ENCODE measurements around the gene MRPL36.

DNA sequence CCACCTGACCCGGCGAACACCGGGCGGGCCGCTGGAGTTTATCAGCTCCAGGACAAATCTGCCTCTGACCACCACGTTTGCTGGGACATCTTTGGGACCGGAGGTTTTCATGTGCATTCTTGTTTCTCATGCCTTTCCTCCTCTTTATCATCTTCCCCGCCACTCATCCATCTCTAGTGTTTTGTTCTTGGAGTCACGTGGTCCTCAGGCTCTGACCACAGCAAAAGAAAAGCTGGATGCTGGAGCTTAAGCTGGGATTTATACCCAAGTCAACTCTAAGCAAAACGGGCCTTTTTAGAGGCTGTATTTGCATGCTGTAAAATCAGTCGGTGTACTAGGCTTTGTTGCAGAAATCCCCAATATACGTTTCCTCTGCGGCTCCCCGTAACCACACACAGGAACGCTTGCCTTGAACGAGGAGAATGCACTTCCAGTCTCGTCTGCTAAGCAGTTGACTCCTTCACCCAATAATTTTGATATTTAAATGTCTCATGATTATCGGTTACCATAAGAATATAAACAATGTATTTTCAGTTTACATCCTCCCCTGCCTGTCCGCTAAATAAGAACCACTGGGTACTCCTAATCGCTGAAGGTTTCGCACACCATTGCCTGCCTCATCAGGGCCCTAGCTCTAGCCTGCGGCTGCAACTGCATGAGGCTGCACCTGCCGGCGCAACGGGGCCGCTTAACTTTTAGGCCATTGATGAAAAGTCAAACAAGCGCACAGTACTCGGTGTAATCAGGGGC, 1.0 kb upstream of the MRPL36 start:
- TF ChIP-seq, protein P1, sequence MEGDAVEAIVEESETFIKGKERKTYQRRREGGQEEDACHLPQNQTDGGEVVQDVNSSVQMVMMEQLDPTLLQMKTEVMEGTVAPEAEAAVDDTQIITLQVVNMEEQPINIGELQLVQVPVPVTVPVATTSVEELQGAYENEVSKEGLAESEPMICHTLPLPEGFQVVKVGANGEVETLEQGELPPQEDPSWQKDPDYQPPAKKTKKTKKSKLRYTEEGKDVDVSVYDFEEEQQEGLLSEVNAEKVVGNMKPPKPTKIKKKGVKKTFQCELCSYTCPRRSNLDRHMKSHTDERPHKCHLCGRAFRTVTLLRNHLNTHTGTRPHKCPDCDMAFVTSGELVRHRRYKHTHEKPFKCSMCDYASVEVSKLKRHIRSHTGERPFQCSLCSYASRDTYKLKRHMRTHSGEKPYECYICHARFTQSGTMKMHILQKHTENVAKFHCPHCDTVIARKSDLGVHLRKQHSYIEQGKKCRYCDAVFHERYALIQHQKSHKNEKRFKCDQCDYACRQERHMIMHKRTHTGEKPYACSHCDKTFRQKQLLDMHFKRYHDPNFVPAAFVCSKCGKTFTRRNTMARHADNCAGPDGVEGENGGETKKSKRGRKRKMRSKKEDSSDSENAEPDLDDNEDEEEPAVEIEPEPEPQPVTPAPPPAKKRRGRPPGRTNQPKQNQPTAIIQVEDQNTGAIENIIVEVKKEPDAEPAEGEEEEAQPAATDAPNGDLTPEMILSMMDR (IDR thresholded peaks at IDR 0.05): no peak
- TF ChIP-seq EP300 (IDR thresholded peaks at IDR 0.05) (no peak), POLR2AphosphoS5 (IDR thresholded peaks at IDR 0.05) (no peak), POLR2A (IDR thresholded peaks at IDR 0.05) (no peak)
